HEK293T (cell line): Measurements from ENCODE around the gene AMIGO1.
A peak's percentile ranks its signal among the peaks of the same experiment; 100 is the strongest.

ENCODE experiments used
- CTCF ChIA-PET: fragments of 350-600 bp; formaldehyde crosslinking; extraction: SDS; loops from one replicate; lab custom pipeline; 2021; ENCODE audit warnings: antibody characterized with exemption, inconsistent platforms; lab: Yijun Ruan, JAX
- POLR2A ChIA-PET: fragments of 350-600 bp; formaldehyde crosslinking; extraction: SDS; loops from one replicate; lab custom pipeline; 2020; ENCODE audit warnings: antibody characterized with exemption, inconsistent platforms; lab: Yijun Ruan, JAX
- DNase-seq: peaks from one replicate; pipeline ENCODE4 v3.0.0; 2012; ENCODE audit warnings: mixed read lengths; ENCODE audit errors: extremely low spot score
- ARNT ChIP-seq: fragments of 450-650 bp; IDR thresholded peaks from 2 replicates; pipeline ENCODE4 v1.6.1; 2017; ENCODE audit warnings: mild to moderate bottlenecking
- BHLHE40 ChIP-seq: fragments of 450-650 bp; IDR thresholded peaks from 2 replicates; pipeline ENCODE4 v1.6.1; 2016; ENCODE audit warnings: mild to moderate bottlenecking, moderate library complexity, borderline replicate concordance
- CTBP1 ChIP-seq: fragments of 450-650 bp; IDR thresholded peaks from 2 replicates; pipeline ENCODE4 v1.6.1; 2016; ENCODE audit warnings: borderline replicate concordance
- ELF4 ChIP-seq: fragments of 450-650 bp; IDR thresholded peaks from 2 replicates; pipeline ENCODE4 v1.6.1; 2017; ENCODE audit warnings: antibody characterized with exemption
- FOXA1 ChIP-seq: fragments of 450-650 bp; IDR thresholded peaks from 2 replicates; pipeline ENCODE4 v1.6.1; 2016; ENCODE audit warnings: mild to moderate bottlenecking
- FOXK2 ChIP-seq: fragments of 450-650 bp; IDR thresholded peaks from 2 replicates; pipeline ENCODE4 v1.6.1; 2016; ENCODE audit warnings: mild to moderate bottlenecking
- FOXM1 ChIP-seq: fragments of 450-650 bp; IDR thresholded peaks from 2 replicates; pipeline ENCODE4 v1.6.1; 2017; ENCODE audit warnings: mild to moderate bottlenecking, borderline replicate concordance
- HDGF ChIP-seq: fragments of 450-650 bp; IDR thresholded peaks from 2 replicates; pipeline ENCODE4 v1.6.1; 2017; ENCODE audit warnings: antibody characterized with exemption, borderline replicate concordance
- L3MBTL2 ChIP-seq: fragments of 450-650 bp; conservative IDR thresholded peaks from 2 replicates; pipeline ENCODE4 v1.6.1; 2016; ENCODE audit warnings: mild to moderate bottlenecking
- LEF1 ChIP-seq: fragments of 450-650 bp; IDR thresholded peaks from 2 replicates; pipeline ENCODE4 v1.6.1; 2017; ENCODE audit warnings: mild to moderate bottlenecking, borderline replicate concordance
- NFRKB ChIP-seq: fragments of 450-650 bp; IDR thresholded peaks from 2 replicates; pipeline ENCODE4 v1.6.1; 2016; ENCODE audit warnings: mild to moderate bottlenecking, moderate library complexity
- PKNOX1 ChIP-seq: fragments of 450-650 bp; IDR thresholded peaks from 2 replicates; pipeline ENCODE4 v1.6.1; 2016
- SP1 ChIP-seq: fragments of 450-650 bp; IDR thresholded peaks from 2 replicates; pipeline ENCODE4 v1.6.1; 2017
- SUZ12 ChIP-seq: fragments of 450-650 bp; IDR thresholded peaks from 2 replicates; pipeline ENCODE4 v1.6.1; 2016; ENCODE audit warnings: mild to moderate bottlenecking
- TARDBP ChIP-seq: fragments of 450-650 bp; IDR thresholded peaks from 2 replicates; pipeline ENCODE4 v1.6.1; 2016
- ZNF384 ChIP-seq: fragments of 450-650 bp; IDR thresholded peaks from 2 replicates; pipeline ENCODE4 v1.6.1; 2016

AMIGO1 gene

GRCh38 chr1:109497449-109498160 is 11.9 kb downstream of the AMIGO1 start:
- POLR2A ChIA-PET: interaction anchor here (0.8 to 1.8 kb wide), 4 partner anchors 10 to 284 kb away, joined by 3 to 5 read pairs (median 4); partner anchors contain the start of genes ATXN7L2 and SARS1
- TF ChIP-seq SP1 (no peak), PKNOX1 (no peak), SUZ12 (no peak), HDGF (no peak), ELF4 (no peak), BHLHE40 (no peak), FOXK2 (no peak), ARNT (no peak), CTBP1 (no peak), ZNF384 (no peak), FOXA1 (no peak), LEF1 (no peak), L3MBTL2 (no peak), TARDBP (no peak), FOXM1 (no peak), NFRKB (no peak)
- CTCF ChIA-PET: interaction anchor here (0.6 to 9.8 kb wide), 8 partner anchors 10 to 373 kb away, joined by 3 to 115 read pairs (median 6); partner anchors contain the start of gene AMIGO1
- DNase-seq: no peak

DNA sequence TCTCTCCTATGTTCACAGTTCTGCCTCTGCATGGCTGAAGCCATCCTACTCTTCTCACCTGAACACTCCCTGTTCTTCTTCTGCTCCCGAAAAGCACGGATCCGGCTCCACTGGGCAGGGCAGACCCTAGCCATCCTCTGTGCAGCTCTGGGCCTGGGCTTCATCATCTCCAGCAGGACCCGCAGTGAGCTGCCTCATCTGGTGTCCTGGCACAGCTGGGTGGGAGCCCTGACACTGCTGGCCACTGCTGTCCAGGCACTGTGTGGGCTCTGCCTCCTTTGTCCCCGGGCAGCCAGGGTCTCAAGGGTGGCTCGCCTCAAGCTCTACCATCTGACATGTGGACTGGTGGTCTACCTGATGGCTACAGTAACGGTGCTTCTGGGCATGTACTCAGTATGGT is 13.8 kb downstream of the AMIGO1 start:
- ChIA-PET POLR2A (interaction anchor here (1.8 to 3.3 kb wide), 2 partner anchors 36 to 38 kb away, joined by 4 to 13 read pairs; no protein-coding TSS in a partner anchor), CTCF (interaction anchor here (9.8 kb wide), 1 partner anchor 37 kb away, joined by 115 read pairs; no protein-coding TSS in a partner anchor)
- no peak for DNase-seq
- TF ChIP-seq SP1 (no peak), HDGF (no peak), ARNT (no peak), TARDBP (no peak), FOXK2 (no peak), LEF1 (no peak), NFRKB (no peak), SUZ12 (no peak), ELF4 (no peak), BHLHE40 (no peak), FOXM1 (no peak), PKNOX1 (no peak), ZNF384 (no peak), L3MBTL2 (no peak)

GRCh38 chr1:109493805-109494539 is 15.6 kb downstream of the AMIGO1 start, which contains the start of gene CYB561D1:
Gene CYB561D1, plus strand, starts transcription at chr1:109494094. Its CDS starts 46 bp downstream, at chr1:109494140.
- ChIA-PET POLR2A (interaction anchor here (1.0 to 3.3 kb wide), 6 partner anchors 10 to 69 kb away, joined by 3 to 14 read pairs (median 5); partner anchors contain the start of genes ATXN7L2 and PSMA5), CTCF (interaction anchor here (0.7 to 9.8 kb wide), 12 partner anchors 10 to 1112 kb away, joined by 3 to 115 read pairs (median 4); partner anchors contain the start of genes ATXN7L2, PSMA5 and PSRC1)
- peak; percentile 97 for DNase-seq
- no peak; the same call in 1 of the 2 replicates for TF ChIP-seq ARNT
- no peak for TF ChIP-seq TARDBP
- TF ChIP-seq CTBP1: peak; percentile 56; the same call in 1 of the 2 replicates
- TF ChIP-seq BHLHE40: no peak
- TF ChIP-seq ELF4: peak; percentile 98
- TF ChIP-seq SUZ12: no peak

DNA sequence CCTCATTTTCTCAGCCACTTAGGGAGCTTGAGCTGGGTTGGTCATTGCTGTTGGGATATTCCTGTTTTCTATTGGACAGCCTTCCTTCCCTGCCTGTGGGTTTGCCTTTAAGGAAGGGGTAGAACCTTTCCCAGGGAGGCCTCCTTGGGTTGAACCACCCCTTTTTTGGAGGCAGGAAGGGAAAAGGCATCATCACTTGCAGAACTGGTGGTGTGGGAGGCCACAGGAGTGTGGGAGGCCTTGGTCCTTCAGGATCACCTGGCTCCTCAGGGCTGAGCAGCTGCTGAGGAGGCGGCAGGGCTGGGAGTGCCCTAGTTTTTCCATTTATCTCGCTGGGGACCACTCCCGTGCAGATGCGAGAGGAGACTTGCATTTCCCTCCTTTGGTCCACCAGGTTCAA is 16.3 kb downstream of the AMIGO1 start:
- no peak for TF ChIP-seq FOXM1
- TF ChIP-seq TARDBP: no peak
- no peak for TF ChIP-seq SP1
- TF ChIP-seq FOXA1: no peak
- no peak for TF ChIP-seq BHLHE40
- TF ChIP-seq SUZ12: no peak
- TF ChIP-seq HDGF: no peak
- TF ChIP-seq NFRKB: no peak
- no peak for TF ChIP-seq FOXK2
- no peak for TF ChIP-seq ARNT
- TF ChIP-seq CTBP1: no peak
- TF ChIP-seq LEF1: no peak
- no peak for TF ChIP-seq ELF4
- TF ChIP-seq ZNF384: no peak
- TF ChIP-seq L3MBTL2: no peak
- TF ChIP-seq PKNOX1: no peak
- CTCF ChIA-PET: interaction anchor here (0.6 to 9.8 kb wide), 8 partner anchors 9 to 210 kb away, joined by 3 to 115 read pairs (median 9); partner anchors contain the start of genes ATXN7L2 and PSRC1
- POLR2A ChIA-PET: interaction anchor here (0.6 to 3.3 kb wide), 7 partner anchors 10 to 279 kb away, joined by 3 to 14 read pairs (median 5); partner anchors contain the start of genes AMIGO1, ATXN7L2, PSMA5 and SARS1

More for the DNA sequence above, 16.3 kb downstream of the AMIGO1 start:
- DNase-seq: no peak
